Keratinocyte (primary cell): ENCODE data around the gene KIFC1. TPM values are rescaled to one million over a fixed set of nuclear protein-coding genes. Genes with fewer than 3 reads are reported as not detected.

ENCODE experiments used
- DNase-seq: peaks from one replicate; pipeline ENCODE4 v3.0.0-alpha.2; 2011; ENCODE audit warnings: low read depth, missing footprints, low spot score
- FAIRE-seq: peaks from 2 replicates; lab custom pipeline; 2011; peaks lifted over from hg19 to GRCh38; lab: Jason Lieb, UNC
- H2AFZ ChIP-seq: 2 replicates; pipeline ENCODE4 v1.6.0; 2012; ENCODE audit warnings: low read length, control low read depth, inconsistent platforms; ENCODE audit not compliant: control insufficient read depth
- H3K27ac ChIP-seq: 2 replicates; pipeline ENCODE4 v1.5.1; 2011; ENCODE audit warnings: low read length; ENCODE audit not compliant: control insufficient read depth, insufficient read depth
- H3K27me3 ChIP-seq: 3 replicates; pipeline ENCODE4 v1.6.0; 2011; ENCODE audit warnings: low read length; ENCODE audit not compliant: control insufficient read depth, insufficient read depth; ENCODE audit errors: extremely low read depth
- H3K36me3 ChIP-seq, 2 experiments: 2 replicates in 1 of 2; 3 replicates in 1 of 2; pipeline ENCODE4 v1.5.1; 2011; ENCODE audit warnings: low read length in 2 of 2, mild to moderate bottlenecking in 1 of 2; ENCODE audit not compliant: control insufficient read depth in 2 of 2, insufficient read depth in 2 of 2; ENCODE audit errors: extremely low read depth in 1 of 2
- H3K4me1 ChIP-seq: 3 replicates; pipeline ENCODE4 v1.5.1; 2011; ENCODE audit warnings: low read length; ENCODE audit not compliant: control insufficient read depth, insufficient read depth; ENCODE audit errors: extremely low read depth
- H3K4me2 ChIP-seq: 3 replicates; pipeline ENCODE4 v1.6.0; 2011; ENCODE audit warnings: low read depth, low read length; ENCODE audit not compliant: control insufficient read depth, insufficient read depth; ENCODE audit errors: extremely low read depth
- H3K4me3 ChIP-seq, 3 experiments: fragments of 200-600 bp in 1 of 3; sonication (generic) in 1 of 3; 2 replicates in 2 of 3; 3 replicates in 1 of 3; pipeline ENCODE4 v1.5.1; 2011 to 2016; ENCODE audit warnings: low read length in 3 of 3, mild to moderate bottlenecking in 3 of 3, control low read depth in 2 of 3, inconsistent platforms in 1 of 3, low read depth in 1 of 3, mixed read lengths in 1 of 3, mixed run types in 1 of 3, moderate library complexity in 1 of 3; ENCODE audit not compliant: control insufficient read depth in 2 of 3, insufficient read depth in 2 of 3; ENCODE audit errors: extremely low read depth in 1 of 3
- H3K79me2 ChIP-seq: 2 replicates; pipeline ENCODE4 v1.6.0; 2012; ENCODE audit warnings: low read length; ENCODE audit not compliant: control insufficient read depth, insufficient read depth
- H3K9ac ChIP-seq: 3 replicates; pipeline ENCODE4 v1.6.0; 2011; ENCODE audit warnings: low read length; ENCODE audit not compliant: control insufficient read depth, insufficient read depth; ENCODE audit errors: extremely low read depth
- H3K9me1 ChIP-seq: 3 replicates; pipeline ENCODE4 v1.6.0; 2011; ENCODE audit warnings: low read length; ENCODE audit not compliant: control insufficient read depth, insufficient read depth; ENCODE audit errors: extremely low read depth
- H3K9me3 ChIP-seq: 2 replicates; pipeline ENCODE4 v1.5.1; 2012; ENCODE audit warnings: low read depth, low read length; ENCODE audit not compliant: control insufficient read depth
- H4K20me1 ChIP-seq: 3 replicates; pipeline ENCODE4 v1.6.0; 2011; ENCODE audit warnings: low read length; ENCODE audit not compliant: control insufficient read depth, insufficient read depth; ENCODE audit errors: extremely low read depth
- CTCF ChIP-seq, 3 experiments: IDR thresholded peaks in 1 of 3; conservative IDR thresholded peaks in 1 of 3; optimal IDR thresholded peaks in 1 of 3; 2 replicates in 2 of 3; 3 replicates in 1 of 3; pipeline versions ENCODE3 to v1.5.1; 2011; ENCODE audit warnings: low read length in 3 of 3, mild to moderate bottlenecking in 3 of 3, moderate library complexity in 2 of 3, control low read depth in 1 of 3, inconsistent platforms in 1 of 3; ENCODE audit not compliant: insufficient read depth in 2 of 3; ENCODE audit errors: extremely low read depth in 1 of 3
- EZH2 ChIP-seq: IDR thresholded peaks from one replicate; pipeline ENCODE4 v1.6.1; 2012; ENCODE audit warnings: inconsistent platforms, mild to moderate bottlenecking, low read length, moderate library complexity
- dilution Hi-C: fragments of 300-500 bp; cut with MboI; formaldehyde crosslinking; loops from one replicate; pipeline ENCODE4 v1.7.0; 2020; ENCODE audit warnings: low sequenced_read_pairs; ENCODE audit not compliant: extremely low pct_ligation_motif_present
- polyA plus RNA-seq, 5 experiments: library from polyadenylated mRNA; depleted of rRNA in 3 of 5; stranded (reverse) in 3 of 5; stranded (forward) in 1 of 5; unstranded in 1 of 5; fragments of >200 nt; gene quantifications; 1 replicate in 1 of 5; 2 replicates in 3 of 5; 3 replicates in 1 of 5; pipeline versions ENCODE4 v1.2.1 to v1.2.3, GENCODE V29; 2011 to 2012; ENCODE audit warnings: missing spikeins in 2 of 5, low read depth in 1 of 5, low replicate concordance in 1 of 5

Gene KIFC1
- polyA plus RNA-seq, 1 donor (not counting 4 experiments of a cell fraction or from before 2014, with no cell fraction given) = 20.0 TPM

GRCh38 chr6:33404884-33405283 is 13.3 kb downstream of the KIFC1 start:
- H3K27ac ChIP-seq = no peak overlapping the region
- H3K4me2 ChIP-seq = no peak overlapping the region
- peaks cover 1 to 41% of the 10 kb centered on the region in 2 experiments for H3K36me3 ChIP-seq
- no peaks in the 10 kb centered on the region for H3K27me3 ChIP-seq
- DNase-seq (no peak), FAIRE-seq (no peak)
- H3K9me3 ChIP-seq = no peaks in the 10 kb centered on the region
- H3K4me1 ChIP-seq = peaks cover 4% of the 10 kb centered on the region
- H3K9me1 ChIP-seq = no peaks in the 10 kb centered on the region
- dilution Hi-C loops = no loop called here
- no peak overlapping the region for H2AFZ ChIP-seq
- no peak overlapping the region for H3K9ac ChIP-seq
- peaks cover 2% of the 10 kb centered on the region for H3K79me2 ChIP-seq
- H4K20me1 ChIP-seq = no peaks in the 10 kb centered on the region
- TF ChIP-seq EZH2 = no peak
- TF ChIP-seq CTCF (optimal IDR thresholded peaks at IDR 0.05 in 1 of 3, IDR thresholded peaks at IDR 0.05 in 1 of 3, conservative IDR thresholded peaks at IDR 0.05 in 1 of 3; ENCODE audit: extremely low read depth in 1 of 3, insufficient read depth in 2 of 3, low read length in 3 of 3) = no peak
- H3K4me3 ChIP-seq = no peak overlapping the region

- no peak overlapping the region for H2AFZ ChIP-seq
- no peak overlapping the region for H3K4me3 ChIP-seq
These were observed 13.8 kb downstream of the KIFC1 start for GRCh38 chr6:33405386-33405940.

More at GRCh38 chr6:33405386-33405940, 13.8 kb downstream of the KIFC1 start:
- TF ChIP-seq CTCF (optimal IDR thresholded peaks at IDR 0.05 in 1 of 3, IDR thresholded peaks at IDR 0.05 in 1 of 3, conservative IDR thresholded peaks at IDR 0.05 in 1 of 3; ENCODE audit: extremely low read depth in 1 of 3, insufficient read depth in 2 of 3, low read length in 3 of 3) (no peak), EZH2 (no peak)
- dilution Hi-C loops = no loop called here
- Histone ChIP-seq H3K36me3 (peaks cover 1 to 41% of the 10 kb centered on the region in 2 experiments), H3K9me3 (no peaks in the 10 kb centered on the region), H3K9ac (no peak overlapping the region), H3K27ac (no peak overlapping the region), H3K27me3 (no peaks in the 10 kb centered on the region), H3K4me2 (no peak overlapping the region), H3K9me1 (no peaks in the 10 kb centered on the region), H3K79me2 (no peaks in the 10 kb centered on the region), H4K20me1 (no peaks in the 10 kb centered on the region), H3K4me1 (peaks cover 6% of the 10 kb centered on the region)
- DNase-seq = no peak
- no peak for FAIRE-seq
